ENCODE measurements around the gene AFG1L. TPM values are rescaled to one million over a fixed set of nuclear protein-coding genes. Genes with fewer than 3 reads are reported as not detected.

Gene AFG1L
- total RNA-seq, 1 donor from 2014 or later, result 3.7 TPM

DNA sequence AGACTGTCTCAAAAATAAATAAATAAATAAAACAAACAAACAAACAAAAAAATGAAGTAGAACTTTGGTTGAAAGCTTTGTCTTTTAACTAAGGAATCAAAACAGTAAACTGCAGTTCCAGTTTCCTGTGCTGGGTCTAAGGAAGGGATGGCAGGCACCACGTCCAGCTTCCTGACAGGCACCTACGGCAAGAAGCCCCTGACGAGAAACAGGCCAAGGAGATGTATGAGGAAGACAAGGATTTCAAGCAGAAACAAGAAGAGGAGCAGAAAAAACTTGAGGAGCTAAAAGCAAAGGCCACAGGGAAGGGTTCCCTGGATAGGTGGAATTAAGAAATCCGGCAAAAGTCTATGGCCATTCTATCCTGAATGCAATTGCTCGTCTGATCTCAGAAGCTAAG is 42.8 kb upstream of the AFG1L start:
- no peak for DNase-seq (ENCODE audit: extremely low spot score in 2 of 2)
- Histone ChIP-seq H3K9me3 (no peaks in the 10 kb centered on the region), H3K27me3 (no peaks in the 10 kb centered on the region), H3K4me3 (no peak overlapping the region), H3K27ac (no peak overlapping the region), H3K4me1 (peaks cover 54% of the 10 kb centered on the region), H3K36me3 (no peaks in the 10 kb centered on the region)
- TF ChIP-seq, protein P1, sequence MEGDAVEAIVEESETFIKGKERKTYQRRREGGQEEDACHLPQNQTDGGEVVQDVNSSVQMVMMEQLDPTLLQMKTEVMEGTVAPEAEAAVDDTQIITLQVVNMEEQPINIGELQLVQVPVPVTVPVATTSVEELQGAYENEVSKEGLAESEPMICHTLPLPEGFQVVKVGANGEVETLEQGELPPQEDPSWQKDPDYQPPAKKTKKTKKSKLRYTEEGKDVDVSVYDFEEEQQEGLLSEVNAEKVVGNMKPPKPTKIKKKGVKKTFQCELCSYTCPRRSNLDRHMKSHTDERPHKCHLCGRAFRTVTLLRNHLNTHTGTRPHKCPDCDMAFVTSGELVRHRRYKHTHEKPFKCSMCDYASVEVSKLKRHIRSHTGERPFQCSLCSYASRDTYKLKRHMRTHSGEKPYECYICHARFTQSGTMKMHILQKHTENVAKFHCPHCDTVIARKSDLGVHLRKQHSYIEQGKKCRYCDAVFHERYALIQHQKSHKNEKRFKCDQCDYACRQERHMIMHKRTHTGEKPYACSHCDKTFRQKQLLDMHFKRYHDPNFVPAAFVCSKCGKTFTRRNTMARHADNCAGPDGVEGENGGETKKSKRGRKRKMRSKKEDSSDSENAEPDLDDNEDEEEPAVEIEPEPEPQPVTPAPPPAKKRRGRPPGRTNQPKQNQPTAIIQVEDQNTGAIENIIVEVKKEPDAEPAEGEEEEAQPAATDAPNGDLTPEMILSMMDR (IDR thresholded peaks at IDR 0.05), result no peak
- TF ChIP-seq POLR2A (IDR thresholded peaks at IDR 0.05) (no peak), POLR2AphosphoS5 (IDR thresholded peaks at IDR 0.05; ENCODE audit: insufficient read depth in 1 of 2, low read depth in 1 of 2) (no peak)
- intact Hi-C loops (cut with DNase I), result no loop called here

DNA sequence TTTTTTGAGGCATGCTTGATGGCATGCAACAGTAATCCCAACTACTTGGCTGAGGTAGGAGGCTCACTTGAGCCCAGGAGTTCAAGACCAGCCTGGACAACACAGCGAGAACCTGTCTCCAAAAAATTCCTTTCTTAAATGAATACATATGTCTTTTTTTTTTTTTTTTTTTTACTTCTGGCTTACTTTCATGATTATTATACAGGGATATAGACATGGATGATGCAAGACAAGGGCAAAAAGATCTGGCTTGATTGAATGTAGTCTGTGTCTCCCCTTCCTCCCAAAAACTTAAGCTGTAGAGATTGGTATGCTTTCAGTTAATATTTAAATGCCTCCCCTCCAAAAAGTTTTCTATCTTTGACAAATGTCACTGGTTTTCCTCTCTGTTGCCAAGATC is 41.6 kb upstream of the AFG1L start:
- Histone ChIP-seq H3K27ac (no peak overlapping the region), H3K36me3 (no peaks in the 10 kb centered on the region), H3K9me3 (no peaks in the 10 kb centered on the region), H3K27me3 (no peaks in the 10 kb centered on the region), H3K4me3 (no peak overlapping the region), H3K4me1 (peaks cover 66% of the 10 kb centered on the region)
- TF ChIP-seq POLR2A (IDR thresholded peaks at IDR 0.05), result no peak
- intact Hi-C loops (cut with DNase I), result no loop called here
- DNase-seq (ENCODE audit: extremely low spot score in 2 of 2), result no peak

DNA sequence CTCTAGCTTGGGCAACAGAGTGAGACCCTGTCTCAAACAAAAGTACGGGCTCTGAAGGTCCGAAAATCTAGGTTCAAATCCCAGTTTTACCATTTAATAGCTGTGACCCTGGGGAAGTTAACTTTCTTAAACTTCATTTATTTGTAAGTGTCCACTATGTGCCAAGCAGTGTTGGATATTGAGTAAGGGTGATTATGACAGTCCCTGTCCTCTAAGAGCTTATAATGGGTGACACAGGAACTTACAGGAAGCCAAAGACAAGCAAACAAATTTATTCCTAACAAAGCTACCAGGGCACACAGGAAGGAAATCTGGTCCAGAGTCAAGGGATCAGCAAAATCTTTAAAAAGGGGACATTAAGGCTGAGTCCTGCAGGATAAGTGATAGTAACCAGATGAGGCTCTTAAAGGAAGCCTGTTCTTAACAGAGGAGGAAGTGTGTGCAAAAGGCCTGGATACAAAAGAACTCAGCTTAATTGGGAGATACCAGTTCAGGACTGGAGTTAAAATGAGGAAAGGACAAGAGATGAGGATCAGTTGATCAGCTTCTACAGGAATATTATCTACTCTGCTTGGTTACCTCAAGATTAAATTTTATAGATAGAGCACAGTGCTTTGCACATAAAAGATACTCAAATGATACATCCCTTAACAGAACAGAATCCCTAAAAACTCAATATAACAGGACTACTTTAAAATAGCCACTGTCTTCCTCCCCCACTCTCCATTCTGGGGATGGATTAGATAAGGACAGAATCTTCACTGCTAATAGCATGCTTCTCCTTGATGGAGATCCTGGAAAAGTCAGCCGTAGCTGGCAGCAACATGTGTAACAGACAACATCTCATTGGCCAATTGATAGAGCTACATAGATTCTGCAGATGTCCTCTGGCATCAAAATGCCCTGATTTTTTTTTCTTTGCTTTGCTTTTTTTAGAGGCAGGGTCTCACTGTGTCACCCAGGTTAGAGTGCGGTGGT is 40.1 kb upstream of the AFG1L start:
- Histone ChIP-seq H3K4me3 (no peak overlapping the region), H3K27ac (no peak overlapping the region), H3K27me3 (no peaks in the 10 kb centered on the region), H3K36me3 (no peaks in the 10 kb centered on the region), H3K9me3 (no peaks in the 10 kb centered on the region), H3K4me1 (peaks cover 76% of the 10 kb centered on the region)
- intact Hi-C loops (cut with DNase I), result no loop called here
- no peak for TF ChIP-seq POLR2A (IDR thresholded peaks at IDR 0.05)
- TF ChIP-seq, protein P1 (IDR thresholded peaks at IDR 0.05), result no peak
- no peak for TF ChIP-seq POLR2AphosphoS5 (IDR thresholded peaks at IDR 0.05; ENCODE audit: insufficient read depth in 1 of 2, low read depth in 1 of 2)
- DNase-seq (ENCODE audit: extremely low spot score in 2 of 2), result no peak

DNA sequence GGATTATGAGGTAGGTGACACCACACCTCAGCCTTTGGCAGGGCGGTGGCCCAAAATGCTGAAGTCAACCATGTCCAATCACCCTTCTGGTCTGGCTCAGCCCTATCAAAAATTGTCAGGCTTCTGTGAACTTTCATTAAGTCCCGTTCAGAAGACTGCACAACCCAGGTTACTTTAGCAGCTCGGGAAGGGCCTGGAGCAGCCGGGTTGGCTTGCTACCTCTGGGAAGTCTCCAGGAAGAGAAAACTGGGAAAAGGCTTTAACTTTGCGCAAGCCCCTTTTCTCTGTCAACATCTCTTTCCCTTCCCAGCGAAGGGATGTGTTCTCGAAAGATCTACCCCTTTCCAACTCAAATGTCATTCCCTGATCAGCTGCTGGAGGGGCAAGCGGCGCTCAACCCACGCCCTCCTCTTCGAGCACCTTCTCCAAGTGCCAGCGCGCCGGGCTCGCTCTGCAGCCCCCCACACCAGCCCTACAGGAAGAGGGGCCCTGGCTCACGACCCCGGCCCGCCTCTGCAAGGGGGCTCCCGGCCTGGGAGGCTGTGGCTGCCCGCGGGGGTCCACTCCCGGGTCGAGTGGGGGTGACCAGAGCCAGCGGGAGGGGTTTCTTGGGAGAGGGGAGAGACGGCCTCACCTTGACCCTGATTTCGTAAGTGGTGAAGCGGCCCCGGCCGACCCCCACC is 34.6 kb upstream of the AFG1L start:
- peak overlapping the region; percentile 80 to 81 for H3K4me3 ChIP-seq
- no peaks in the 10 kb centered on the region for H3K9me3 ChIP-seq
- peaks cover 48% of the 10 kb centered on the region for H3K4me1 ChIP-seq
- no peaks in the 10 kb centered on the region for H3K36me3 ChIP-seq
- peak overlapping the region; percentile 98 for H3K27ac ChIP-seq
- H3K27me3 ChIP-seq, result no peaks in the 10 kb centered on the region
- TF ChIP-seq POLR2A (IDR thresholded peaks at IDR 0.05) (peak in 1 of 2 donors; percentile 20), POLR2AphosphoS5 (IDR thresholded peaks at IDR 0.05; ENCODE audit: insufficient read depth in 1 of 2, low read depth in 1 of 2) (peak in 1 of 2 donors; percentile 81)
- TF ChIP-seq, protein P1 (IDR thresholded peaks at IDR 0.05), result no peak
- intact Hi-C loops (cut with DNase I), result no loop called here
- DNase-seq (ENCODE audit: extremely low spot score in 2 of 2), result peak in 1 of 2 donors; percentile 90

DNA sequence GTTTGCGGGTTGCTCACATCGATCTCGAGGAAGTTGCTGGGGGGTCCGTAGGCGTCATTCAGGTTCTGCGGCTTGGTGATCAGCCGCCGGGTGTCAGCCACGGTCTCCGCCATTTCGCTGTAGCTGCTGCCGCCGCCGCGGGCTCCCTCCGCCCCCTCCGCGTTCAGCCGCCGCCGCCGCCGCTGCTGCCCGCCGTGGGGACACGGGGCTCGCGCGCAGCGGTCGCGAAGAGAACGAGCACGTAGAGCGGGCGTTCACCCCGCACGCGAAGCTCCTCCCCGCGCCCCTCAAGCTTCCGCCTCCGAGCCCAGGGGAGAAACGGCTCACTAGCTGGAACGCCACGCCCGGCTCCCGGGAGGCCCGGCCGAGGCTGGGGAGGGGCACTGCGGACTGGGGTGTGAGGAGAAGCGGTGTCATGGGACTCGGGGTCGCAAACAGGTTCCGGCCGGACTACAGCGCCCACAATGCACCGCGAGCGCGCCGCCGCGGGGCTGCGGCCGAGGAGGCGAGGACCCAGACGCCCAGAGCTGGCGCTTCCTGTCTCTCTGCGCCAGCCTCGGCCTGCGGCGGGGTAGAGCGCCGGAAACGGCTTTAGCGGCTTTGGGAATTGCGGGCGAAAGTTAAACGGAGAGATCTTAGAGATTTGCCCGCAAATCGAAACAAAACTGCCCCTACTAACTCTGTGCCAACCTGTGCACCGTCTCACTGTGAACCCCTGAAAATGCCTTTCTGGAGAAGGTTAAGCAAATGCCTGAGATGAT is 33.9 kb upstream of the AFG1L start, which contains the start of gene SNX3:
TSS of gene SNX3 (minus strand) at position 232 of the 761 bp plus-strand sequence. CDS start at position 113, 119 bp downstream.
- Histone ChIP-seq H3K4me1 (peaks cover 45% of the 10 kb centered on the region), H3K36me3 (no peaks in the 10 kb centered on the region), H3K27ac (peak within 1 kb of the TSS; percentile 98), H3K27me3 (no peaks in the 10 kb centered on the region), H3K9me3 (no peaks in the 10 kb centered on the region), H3K4me3 (peak within 1 kb of the TSS; percentile 80 to 81)
- peak in 1 of 2 donors; percentile 97 for DNase-seq (ENCODE audit: extremely low spot score in 2 of 2)
- peak; percentile 88 to 92 for TF ChIP-seq POLR2AphosphoS5 (IDR thresholded peaks at IDR 0.05; ENCODE audit: insufficient read depth in 1 of 2, low read depth in 1 of 2)
- TF ChIP-seq, protein P1 (IDR thresholded peaks at IDR 0.05), result no peak
- peak in 1 of 2 donors; percentile 52 for TF ChIP-seq POLR2A (IDR thresholded peaks at IDR 0.05)
- intact Hi-C loops (cut with DNase I), result no loop called here
